ENCODE measurements around the gene KAT8. TPM values are rescaled to one million over a fixed set of nuclear protein-coding genes. Genes with fewer than 3 reads are reported as not detected.
"Not testable (repeated sequence)": the region's sequence is repeated elsewhere in the genome, so short reads cannot be mapped to it uniquely, and the experiment has no call there.

The KAT8 gene
- total RNA-seq, 2 experiments from 2014 or later = 86.9 to 95.3 TPM

DNA sequence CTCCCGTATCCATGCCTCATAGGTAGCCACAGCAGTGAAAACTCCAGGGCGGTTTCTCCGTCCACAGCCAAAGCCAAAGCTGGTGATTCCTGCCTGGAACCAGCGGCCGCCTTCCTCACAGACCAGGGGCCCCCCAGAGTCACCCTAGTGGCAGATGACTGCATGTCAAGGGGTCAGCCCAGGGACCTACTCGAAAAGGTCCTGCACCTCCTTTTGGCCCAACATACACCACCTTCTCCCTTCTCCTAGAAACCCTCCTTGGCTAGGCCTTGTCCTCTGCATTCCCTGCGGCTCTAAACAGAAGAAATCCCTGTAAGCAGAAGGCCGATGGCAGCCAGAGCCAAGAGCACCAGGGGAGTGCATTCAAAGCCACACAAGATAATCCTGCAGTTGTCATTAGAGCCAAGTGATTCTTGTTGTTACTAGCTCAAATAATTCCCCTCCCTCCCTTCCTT, 26.3 kb downstream of the KAT8 start:
- H3K4me2 ChIP-seq (ENCODE audit: low read length) = no peak overlapping the region
- POLR2A ChIA-PET = interaction anchor here (2.2 kb wide), 1 partner anchor 26 kb away, joined by 16 read pairs; the partner anchor contains the start of gene KAT8
- no peaks in the 10 kb centered on the region for H3K9me2 ChIP-seq (ENCODE audit: insufficient read depth, low read length)
- no TSS peak for BruUV-seq (replicated peaks)
- no peak for DNase-seq (ENCODE audit: low spot score)
- CTCF ChIA-PET (ENCODE audit: unreplicated experiment) = no interaction called here
- H3K27ac ChIP-seq (ENCODE audit: low read depth, low read length, poor library complexity, severe bottlenecking) = no peak overlapping the region
- H3K9me3 ChIP-seq (ENCODE audit: low read length) = no peaks in the 10 kb centered on the region
- H3K4me3 ChIP-seq (ENCODE audit: low read depth, low read length, poor library complexity, severe bottlenecking) = no peak overlapping the region
- H3K79me2 ChIP-seq (ENCODE audit: insufficient read depth, low read depth, low read length) = no peaks in the 10 kb centered on the region
- no peaks in the 10 kb centered on the region for H4K20me1 ChIP-seq (ENCODE audit: insufficient read depth, low read length)
- H3K36me3 ChIP-seq (ENCODE audit: insufficient read depth, low read length) = no peaks in the 10 kb centered on the region
- peaks cover 16% of the 10 kb centered on the region for H3K4me1 ChIP-seq (ENCODE audit: insufficient read depth, low read length, poor library complexity, severe bottlenecking)
- H2AFZ ChIP-seq (ENCODE audit: low read length) = no peak overlapping the region
- intact Hi-C loops (cut with micrococcal nuclease; ENCODE audit: unreplicated experiment) = loop anchor here (2.0 kb wide), 1 partner anchor 35 kb away; the partner anchor contains the start of gene BCKDK
- TF ChIP-seq EZH2phosphoT487 (IDR thresholded peaks at IDR 0.05; ENCODE audit: borderline replicate concordance, low read depth, low read length) = no peak
- TF ChIP-seq, protein P1, sequence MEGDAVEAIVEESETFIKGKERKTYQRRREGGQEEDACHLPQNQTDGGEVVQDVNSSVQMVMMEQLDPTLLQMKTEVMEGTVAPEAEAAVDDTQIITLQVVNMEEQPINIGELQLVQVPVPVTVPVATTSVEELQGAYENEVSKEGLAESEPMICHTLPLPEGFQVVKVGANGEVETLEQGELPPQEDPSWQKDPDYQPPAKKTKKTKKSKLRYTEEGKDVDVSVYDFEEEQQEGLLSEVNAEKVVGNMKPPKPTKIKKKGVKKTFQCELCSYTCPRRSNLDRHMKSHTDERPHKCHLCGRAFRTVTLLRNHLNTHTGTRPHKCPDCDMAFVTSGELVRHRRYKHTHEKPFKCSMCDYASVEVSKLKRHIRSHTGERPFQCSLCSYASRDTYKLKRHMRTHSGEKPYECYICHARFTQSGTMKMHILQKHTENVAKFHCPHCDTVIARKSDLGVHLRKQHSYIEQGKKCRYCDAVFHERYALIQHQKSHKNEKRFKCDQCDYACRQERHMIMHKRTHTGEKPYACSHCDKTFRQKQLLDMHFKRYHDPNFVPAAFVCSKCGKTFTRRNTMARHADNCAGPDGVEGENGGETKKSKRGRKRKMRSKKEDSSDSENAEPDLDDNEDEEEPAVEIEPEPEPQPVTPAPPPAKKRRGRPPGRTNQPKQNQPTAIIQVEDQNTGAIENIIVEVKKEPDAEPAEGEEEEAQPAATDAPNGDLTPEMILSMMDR (conservative IDR thresholded peaks at IDR 0.05; ENCODE audit: low read length) = no peak

DNA sequence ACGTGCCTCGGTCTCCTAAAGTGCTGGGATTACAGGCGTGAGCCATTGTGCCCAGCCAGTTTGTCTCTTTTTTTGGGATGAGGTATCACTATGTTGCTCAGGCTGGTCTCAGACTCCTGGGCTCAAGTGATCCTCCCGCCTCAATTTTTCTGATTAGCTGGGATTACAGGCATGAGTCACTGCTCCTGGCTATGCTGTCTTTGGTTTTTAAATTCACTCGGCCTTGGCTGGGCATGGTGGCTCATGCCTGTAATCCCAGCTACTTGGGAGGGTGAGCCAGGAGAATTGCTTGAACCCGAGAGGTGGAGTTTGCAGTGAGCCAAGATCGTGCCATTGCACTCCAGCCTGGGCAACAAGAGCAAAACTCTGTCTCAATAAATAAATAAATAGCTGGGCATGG, 27.0 kb downstream of the KAT8 start:
- H3K9me3 ChIP-seq (ENCODE audit: low read length); H3K4me3 ChIP-seq (ENCODE audit: low read depth, low read length, poor library complexity, severe bottlenecking); H3K9me2 ChIP-seq (ENCODE audit: insufficient read depth, low read length); H2AFZ ChIP-seq (ENCODE audit: low read length); DNase-seq (ENCODE audit: low spot score); intact Hi-C loops (cut with micrococcal nuclease; ENCODE audit: unreplicated experiment); H3K79me2 ChIP-seq (ENCODE audit: insufficient read depth, low read depth, low read length); H3K4me2 ChIP-seq (ENCODE audit: low read length); H3K27ac ChIP-seq (ENCODE audit: low read depth, low read length, poor library complexity, severe bottlenecking); POLR2A ChIA-PET; BruUV-seq (replicated peaks); H3K36me3 ChIP-seq (ENCODE audit: insufficient read depth, low read length); CTCF ChIA-PET (ENCODE audit: unreplicated experiment); H4K20me1 ChIP-seq (ENCODE audit: insufficient read depth, low read length): not testable (repeated sequence)
- peaks cover 16% of the 10 kb centered on the region for H3K4me1 ChIP-seq (ENCODE audit: insufficient read depth, low read length, poor library complexity, severe bottlenecking)

DNA sequence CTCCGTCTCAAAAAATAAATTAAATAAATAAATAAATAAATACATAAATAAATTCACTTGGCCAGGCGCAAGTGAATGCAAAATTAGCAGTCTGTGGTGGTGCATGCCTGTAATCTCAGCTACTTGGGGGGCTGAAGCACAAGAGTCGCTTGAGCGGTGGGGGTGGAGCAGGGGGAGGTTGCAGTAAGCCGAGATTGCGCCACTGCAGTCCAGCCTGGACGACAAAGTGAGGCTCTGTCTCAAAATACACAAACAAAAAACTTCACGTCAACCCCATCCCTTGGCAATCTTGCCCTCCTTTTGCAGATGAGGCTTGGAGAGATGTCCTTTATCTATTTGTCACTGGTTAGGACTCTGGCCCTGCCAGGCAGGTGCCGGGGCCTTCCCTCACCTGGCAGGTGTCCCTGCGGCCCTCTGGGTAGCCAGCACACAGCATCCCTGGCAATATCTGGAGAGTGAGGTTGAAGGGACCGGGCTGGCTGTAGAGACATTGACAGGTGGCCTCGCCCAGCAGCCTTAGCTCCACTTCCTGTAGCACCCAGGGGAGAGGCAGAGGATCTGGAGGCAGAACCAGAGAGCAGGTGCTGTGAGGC, 28.0 kb downstream of the KAT8 start:
- H3K4me1 ChIP-seq (ENCODE audit: insufficient read depth, low read length, poor library complexity, severe bottlenecking) = peaks cover 16% of the 10 kb centered on the region
- H3K36me3 ChIP-seq (ENCODE audit: insufficient read depth, low read length) = no peaks in the 10 kb centered on the region
- H3K4me3 ChIP-seq (ENCODE audit: low read depth, low read length, poor library complexity, severe bottlenecking) = no peak overlapping the region
- no TSS peak for BruUV-seq (replicated peaks)
- no peaks in the 10 kb centered on the region for H3K9me2 ChIP-seq (ENCODE audit: insufficient read depth, low read length)
- no peak overlapping the region for H3K27ac ChIP-seq (ENCODE audit: low read depth, low read length, poor library complexity, severe bottlenecking)
- TF ChIP-seq, protein P1 (conservative IDR thresholded peaks at IDR 0.05; ENCODE audit: low read length) = no peak
- no peak for TF ChIP-seq EZH2phosphoT487 (IDR thresholded peaks at IDR 0.05; ENCODE audit: borderline replicate concordance, low read depth, low read length)
- no peak for DNase-seq (ENCODE audit: low spot score)
- ChIA-PET POLR2A (interaction anchor here (0.7 kb wide), 1 partner anchor 119 kb away, joined by 5 read pairs; no protein-coding TSS in a partner anchor), CTCF (ENCODE audit: unreplicated experiment) (no interaction called here)
- H3K79me2 ChIP-seq (ENCODE audit: insufficient read depth, low read depth, low read length) = no peaks in the 10 kb centered on the region
- H4K20me1 ChIP-seq (ENCODE audit: insufficient read depth, low read length) = no peaks in the 10 kb centered on the region
- H3K9me3 ChIP-seq (ENCODE audit: low read length) = no peaks in the 10 kb centered on the region
- no peak overlapping the region for H3K4me2 ChIP-seq (ENCODE audit: low read length)
- H2AFZ ChIP-seq (ENCODE audit: low read length) = no peak overlapping the region
- intact Hi-C loops (cut with micrococcal nuclease; ENCODE audit: unreplicated experiment) = no loop called here
